Keratinocyte (primary cell): Measurements from ENCODE around the gene FLII. TPM values are rescaled to one million over a fixed set of nuclear protein-coding genes. Genes with fewer than 3 reads are reported as not detected.

Experiments
- DNase-seq: peaks from one replicate; pipeline ENCODE4 v3.0.0-alpha.2; 2011; ENCODE audit warnings: low read depth, missing footprints, low spot score
- FAIRE-seq: peaks from 2 replicates; lab custom pipeline; 2011; peaks lifted over from hg19 to GRCh38; lab: Jason Lieb, UNC
- H2AFZ ChIP-seq: 2 replicates; pipeline ENCODE4 v1.6.0; 2012; ENCODE audit warnings: low read length, control low read depth, inconsistent platforms; ENCODE audit not compliant: control insufficient read depth
- H3K27ac ChIP-seq: 2 replicates; pipeline ENCODE4 v1.5.1; 2011; ENCODE audit warnings: low read length; ENCODE audit not compliant: control insufficient read depth, insufficient read depth
- H3K27me3 ChIP-seq: 3 replicates; pipeline ENCODE4 v1.6.0; 2011; ENCODE audit warnings: low read length; ENCODE audit not compliant: control insufficient read depth, insufficient read depth; ENCODE audit errors: extremely low read depth
- H3K36me3 ChIP-seq, 2 experiments: 2 replicates in 1 of 2; 3 replicates in 1 of 2; pipeline ENCODE4 v1.5.1; 2011; ENCODE audit warnings: low read length in 2 of 2, mild to moderate bottlenecking in 1 of 2; ENCODE audit not compliant: control insufficient read depth in 2 of 2, insufficient read depth in 2 of 2; ENCODE audit errors: extremely low read depth in 1 of 2
- H3K4me1 ChIP-seq: 3 replicates; pipeline ENCODE4 v1.5.1; 2011; ENCODE audit warnings: low read length; ENCODE audit not compliant: control insufficient read depth, insufficient read depth; ENCODE audit errors: extremely low read depth
- H3K4me2 ChIP-seq: 3 replicates; pipeline ENCODE4 v1.6.0; 2011; ENCODE audit warnings: low read depth, low read length; ENCODE audit not compliant: control insufficient read depth, insufficient read depth; ENCODE audit errors: extremely low read depth
- H3K4me3 ChIP-seq, 3 experiments: fragments of 200-600 bp in 1 of 3; sonication (generic) in 1 of 3; 2 replicates in 2 of 3; 3 replicates in 1 of 3; pipeline ENCODE4 v1.5.1; 2011 to 2016; ENCODE audit warnings: low read length in 3 of 3, mild to moderate bottlenecking in 3 of 3, control low read depth in 2 of 3, inconsistent platforms in 1 of 3, low read depth in 1 of 3, mixed read lengths in 1 of 3, mixed run types in 1 of 3, moderate library complexity in 1 of 3; ENCODE audit not compliant: control insufficient read depth in 2 of 3, insufficient read depth in 2 of 3; ENCODE audit errors: extremely low read depth in 1 of 3
- H3K79me2 ChIP-seq: 2 replicates; pipeline ENCODE4 v1.6.0; 2012; ENCODE audit warnings: low read length; ENCODE audit not compliant: control insufficient read depth, insufficient read depth
- H3K9ac ChIP-seq: 3 replicates; pipeline ENCODE4 v1.6.0; 2011; ENCODE audit warnings: low read length; ENCODE audit not compliant: control insufficient read depth, insufficient read depth; ENCODE audit errors: extremely low read depth
- H3K9me1 ChIP-seq: 3 replicates; pipeline ENCODE4 v1.6.0; 2011; ENCODE audit warnings: low read length; ENCODE audit not compliant: control insufficient read depth, insufficient read depth; ENCODE audit errors: extremely low read depth
- H3K9me3 ChIP-seq: 2 replicates; pipeline ENCODE4 v1.5.1; 2012; ENCODE audit warnings: low read depth, low read length; ENCODE audit not compliant: control insufficient read depth
- H4K20me1 ChIP-seq: 3 replicates; pipeline ENCODE4 v1.6.0; 2011; ENCODE audit warnings: low read length; ENCODE audit not compliant: control insufficient read depth, insufficient read depth; ENCODE audit errors: extremely low read depth
- EZH2 ChIP-seq: IDR thresholded peaks from one replicate; pipeline ENCODE4 v1.6.1; 2012; ENCODE audit warnings: inconsistent platforms, mild to moderate bottlenecking, low read length, moderate library complexity
- dilution Hi-C: fragments of 300-500 bp; cut with MboI; formaldehyde crosslinking; loops from one replicate; pipeline ENCODE4 v1.7.0; 2020; ENCODE audit warnings: low sequenced_read_pairs; ENCODE audit not compliant: extremely low pct_ligation_motif_present
- polyA plus RNA-seq, 5 experiments: library from polyadenylated mRNA; depleted of rRNA in 3 of 5; stranded (reverse) in 3 of 5; stranded (forward) in 1 of 5; unstranded in 1 of 5; fragments of >200 nt; gene quantifications; 1 replicate in 1 of 5; 2 replicates in 3 of 5; 3 replicates in 1 of 5; pipeline versions ENCODE4 v1.2.1 to v1.2.3, GENCODE V29; 2011 to 2012; ENCODE audit warnings: missing spikeins in 2 of 5, low read depth in 1 of 5, low replicate concordance in 1 of 5
- TF ChIP-seq, protein P1 (sequence below), 3 experiments: IDR thresholded peaks in 1 of 3; conservative IDR thresholded peaks in 1 of 3; optimal IDR thresholded peaks in 1 of 3; 2 replicates in 2 of 3; 3 replicates in 1 of 3; pipeline versions ENCODE3 to v1.5.1; 2011; ENCODE audit warnings: low read length in 3 of 3, mild to moderate bottlenecking in 3 of 3, moderate library complexity in 2 of 3, control low read depth in 1 of 3, inconsistent platforms in 1 of 3; ENCODE audit not compliant: insufficient read depth in 2 of 3; ENCODE audit errors: extremely low read depth in 1 of 3

The FLII gene
- polyA plus RNA-seq, 1 donor (not counting 4 experiments of a cell fraction or from before 2014, with no cell fraction given), result 376 TPM

DNA sequence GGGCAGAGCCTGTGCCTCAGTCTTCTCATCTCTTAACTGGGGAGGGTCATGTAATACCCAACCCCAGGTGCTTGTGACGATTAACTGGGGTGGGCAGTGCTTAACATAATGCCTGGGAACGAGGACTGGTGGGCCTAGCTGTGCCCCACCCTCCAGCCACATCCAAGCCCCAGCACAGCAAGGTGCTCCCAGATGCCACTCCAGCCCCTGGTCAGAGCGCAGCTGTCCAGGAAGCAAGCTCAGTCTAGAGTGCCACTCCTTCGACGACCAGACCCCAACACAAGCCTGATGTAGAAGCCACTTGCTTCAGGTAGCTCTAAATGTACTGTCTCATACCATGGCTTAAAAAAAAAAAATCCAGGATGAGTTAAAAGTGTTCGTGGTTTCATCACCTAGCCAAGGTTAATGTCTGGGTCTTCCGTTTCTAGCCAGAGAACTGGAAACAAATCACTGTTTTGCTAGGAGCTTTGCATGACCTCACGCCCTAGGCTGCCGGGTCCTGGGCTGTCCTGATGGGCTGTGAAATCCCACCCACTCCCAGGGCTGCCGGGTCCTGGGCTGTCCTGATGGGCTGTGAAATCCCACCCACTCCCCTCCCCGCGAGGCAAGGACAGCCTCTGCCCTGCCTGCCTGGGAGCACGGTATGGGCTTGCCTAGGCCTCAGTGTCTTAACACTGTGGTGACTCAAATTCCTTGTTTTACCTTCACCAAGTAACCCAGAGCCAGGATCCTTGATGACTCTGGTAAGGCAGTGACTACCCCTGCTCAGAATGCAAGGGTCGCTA lies 9.6 kb upstream of the FLII start:
- no peaks in the 10 kb centered on the region for H3K9me3 ChIP-seq
- no peaks in the 10 kb centered on the region for H3K27me3 ChIP-seq
- TF ChIP-seq, protein P1, sequence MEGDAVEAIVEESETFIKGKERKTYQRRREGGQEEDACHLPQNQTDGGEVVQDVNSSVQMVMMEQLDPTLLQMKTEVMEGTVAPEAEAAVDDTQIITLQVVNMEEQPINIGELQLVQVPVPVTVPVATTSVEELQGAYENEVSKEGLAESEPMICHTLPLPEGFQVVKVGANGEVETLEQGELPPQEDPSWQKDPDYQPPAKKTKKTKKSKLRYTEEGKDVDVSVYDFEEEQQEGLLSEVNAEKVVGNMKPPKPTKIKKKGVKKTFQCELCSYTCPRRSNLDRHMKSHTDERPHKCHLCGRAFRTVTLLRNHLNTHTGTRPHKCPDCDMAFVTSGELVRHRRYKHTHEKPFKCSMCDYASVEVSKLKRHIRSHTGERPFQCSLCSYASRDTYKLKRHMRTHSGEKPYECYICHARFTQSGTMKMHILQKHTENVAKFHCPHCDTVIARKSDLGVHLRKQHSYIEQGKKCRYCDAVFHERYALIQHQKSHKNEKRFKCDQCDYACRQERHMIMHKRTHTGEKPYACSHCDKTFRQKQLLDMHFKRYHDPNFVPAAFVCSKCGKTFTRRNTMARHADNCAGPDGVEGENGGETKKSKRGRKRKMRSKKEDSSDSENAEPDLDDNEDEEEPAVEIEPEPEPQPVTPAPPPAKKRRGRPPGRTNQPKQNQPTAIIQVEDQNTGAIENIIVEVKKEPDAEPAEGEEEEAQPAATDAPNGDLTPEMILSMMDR (optimal IDR thresholded peaks at IDR 0.05 in 1 of 3, IDR thresholded peaks at IDR 0.05 in 1 of 3, conservative IDR thresholded peaks at IDR 0.05 in 1 of 3; ENCODE audit: extremely low read depth in 1 of 3, insufficient read depth in 2 of 3, low read length in 3 of 3), result no peak
- no peak for TF ChIP-seq EZH2
- no peak overlapping the region for H3K4me2 ChIP-seq
- no peak overlapping the region for H3K27ac ChIP-seq
- no peak overlapping the region for H2AFZ ChIP-seq
- dilution Hi-C loops, result no loop called here
- no peaks in the 10 kb centered on the region for H3K79me2 ChIP-seq
- no peak overlapping the region for H3K9ac ChIP-seq
- no peak overlapping the region for H3K4me3 ChIP-seq
- FAIRE-seq, result peak; percentile 9
- no peaks in the 10 kb centered on the region for H4K20me1 ChIP-seq
- peaks cover 9 to 14% of the 10 kb centered on the region in 2 experiments for H3K36me3 ChIP-seq
- DNase-seq, result no peak
- no peaks in the 10 kb centered on the region for H3K9me1 ChIP-seq
- H3K4me1 ChIP-seq, result peaks cover 11% of the 10 kb centered on the region

GRCh38 chr17:18267366-18267765 lies 8.8 kb upstream of the FLII start:
- Histone ChIP-seq H3K4me3 (no peak overlapping the region), H3K9ac (no peak overlapping the region), H3K4me1 (peaks cover 11% of the 10 kb centered on the region), H4K20me1 (no peaks in the 10 kb centered on the region), H3K9me3 (no peaks in the 10 kb centered on the region), H3K9me1 (no peaks in the 10 kb centered on the region), H3K27ac (no peak overlapping the region), H3K79me2 (peaks cover 2% of the 10 kb centered on the region), H3K36me3 (peaks cover 9 to 17% of the 10 kb centered on the region in 2 experiments), H2AFZ (no peak overlapping the region), H3K4me2 (no peak overlapping the region), H3K27me3 (no peaks in the 10 kb centered on the region)
- no peak for FAIRE-seq
- DNase-seq, result no peak
- TF ChIP-seq, protein P1 (optimal IDR thresholded peaks at IDR 0.05 in 1 of 3, IDR thresholded peaks at IDR 0.05 in 1 of 3, conservative IDR thresholded peaks at IDR 0.05 in 1 of 3; ENCODE audit: extremely low read depth in 1 of 3, insufficient read depth in 2 of 3, low read length in 3 of 3), result no peak
- no peak for TF ChIP-seq EZH2
- dilution Hi-C loops, result no loop called here
